Thyroid gland (tissue), 4 donors: ENCODE results near the gene OSTF1.

Experiments used
- POLR2A ChIP-seq, 2 donors: fragments of 450-650 bp; IDR thresholded peaks; one replicate each; pipeline ENCODE4 v1.6.1; 2017; ENCODE audit warnings: antibody characterized with exemption in 2 of 2, mild to moderate bottlenecking in 2 of 2, moderate library complexity in 1 of 2
- TF ChIP-seq, protein P1 (sequence below), 6 experiments: fragments of 200-600 bp in 3 of 6; fragments of 450-650 bp in 3 of 6; sonication (generic) in 3 of 6; IDR thresholded peaks; one replicate each; pipeline ENCODE4 v1.5.1; 2016 to 2019; ENCODE audit warnings: antibody characterized with exemption in 6 of 6, mild to moderate bottlenecking in 2 of 6, inconsistent platforms in 1 of 6, moderate library complexity in 1 of 6

DNA sequence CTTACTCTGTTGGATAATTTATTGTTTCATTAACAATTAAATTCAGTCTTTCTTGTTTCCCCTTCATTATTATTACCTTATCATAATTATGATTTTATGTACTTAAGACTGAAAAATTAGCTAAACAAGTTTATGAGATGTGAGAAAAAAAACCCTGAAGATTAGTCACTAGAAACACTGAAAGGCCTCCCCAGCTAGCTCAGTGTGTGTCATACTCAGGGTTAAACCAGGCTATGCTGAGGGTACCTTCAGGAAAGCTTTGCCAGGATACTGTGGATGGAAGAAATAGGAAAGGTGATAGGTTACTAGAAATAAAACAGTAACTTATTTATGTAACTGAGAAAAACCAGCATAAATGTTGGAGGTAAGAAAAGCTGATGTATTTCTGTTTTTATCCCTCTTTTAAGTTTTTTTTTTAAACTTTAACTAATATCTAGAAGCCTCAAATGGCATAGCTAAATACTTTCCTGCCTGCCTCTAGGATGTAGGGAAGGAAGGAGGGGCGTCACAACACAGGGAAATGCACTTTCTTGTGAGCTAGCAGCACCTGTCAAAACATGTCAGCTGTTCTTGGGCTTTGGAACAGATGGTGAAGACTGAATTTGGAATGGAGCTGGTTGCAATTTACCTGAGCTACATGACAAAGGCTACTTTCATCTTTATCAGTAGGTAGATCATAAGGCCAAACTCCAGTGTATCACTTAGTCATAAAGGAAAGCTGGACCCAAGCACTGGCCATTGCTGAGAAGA lies 24.6 kb upstream of the OSTF1 start:
- TF ChIP-seq, protein P1, sequence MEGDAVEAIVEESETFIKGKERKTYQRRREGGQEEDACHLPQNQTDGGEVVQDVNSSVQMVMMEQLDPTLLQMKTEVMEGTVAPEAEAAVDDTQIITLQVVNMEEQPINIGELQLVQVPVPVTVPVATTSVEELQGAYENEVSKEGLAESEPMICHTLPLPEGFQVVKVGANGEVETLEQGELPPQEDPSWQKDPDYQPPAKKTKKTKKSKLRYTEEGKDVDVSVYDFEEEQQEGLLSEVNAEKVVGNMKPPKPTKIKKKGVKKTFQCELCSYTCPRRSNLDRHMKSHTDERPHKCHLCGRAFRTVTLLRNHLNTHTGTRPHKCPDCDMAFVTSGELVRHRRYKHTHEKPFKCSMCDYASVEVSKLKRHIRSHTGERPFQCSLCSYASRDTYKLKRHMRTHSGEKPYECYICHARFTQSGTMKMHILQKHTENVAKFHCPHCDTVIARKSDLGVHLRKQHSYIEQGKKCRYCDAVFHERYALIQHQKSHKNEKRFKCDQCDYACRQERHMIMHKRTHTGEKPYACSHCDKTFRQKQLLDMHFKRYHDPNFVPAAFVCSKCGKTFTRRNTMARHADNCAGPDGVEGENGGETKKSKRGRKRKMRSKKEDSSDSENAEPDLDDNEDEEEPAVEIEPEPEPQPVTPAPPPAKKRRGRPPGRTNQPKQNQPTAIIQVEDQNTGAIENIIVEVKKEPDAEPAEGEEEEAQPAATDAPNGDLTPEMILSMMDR (IDR thresholded peaks at IDR 0.05): no peak
- no peak for TF ChIP-seq POLR2A (IDR thresholded peaks at IDR 0.05)
